GM12872 (cell line): ENCODE measurements around the gene CCDC80.

Experiments
- CTCF ChIP-seq: IDR thresholded peaks from 3 replicates; pipeline ENCODE4 v1.5.1; 2011; ENCODE audit warnings: low read depth, mild to moderate bottlenecking, low read length, moderate library complexity; ENCODE audit not compliant: insufficient read depth

Gene CCDC80

GRCh38 chr3:112604536-112604935 is 36.4 kb downstream of the CCDC80 start:
- TF ChIP-seq CTCF, result no peak

- TF ChIP-seq CTCF, result no peak
Measured at GRCh38 chr3:112602217-112602838, 38.6 kb downstream of the CCDC80 start.

GRCh38 chr3:112598731-112599130 is 42.2 kb downstream of the CCDC80 start:
- no peak for TF ChIP-seq CTCF

GRCh38 chr3:112597945-112598344 is 43.0 kb downstream of the CCDC80 start:
- TF ChIP-seq CTCF, result no peak

GRCh38 chr3:112594856-112595255 is 46.1 kb downstream of the CCDC80 start:
- TF ChIP-seq CTCF, result no peak

GRCh38 chr3:112593258-112593657 is 47.7 kb downstream of the CCDC80 start:
- no peak for TF ChIP-seq CTCF

- no peak for TF ChIP-seq CTCF
Measured at GRCh38 chr3:112587336-112587735, 53.6 kb downstream of the CCDC80 start.

GRCh38 chr3:112585782-112586181 is 55.2 kb downstream of the CCDC80 start:
- TF ChIP-seq CTCF, result no peak
